ENCODE data around the gene ZMYND10.
A peak's percentile ranks its signal among the peaks of the same experiment; 100 is the strongest.

- TF ChIP-seq CTCF (IDR thresholded peaks at IDR 0.05 in 8 of 11, conservative IDR thresholded peaks at IDR 0.05 in 3 of 11): peak in 3 of 11 experiments; percentile 11 to 29 (median 16)
- no peak for TF ChIP-seq POLR2A (IDR thresholded peaks at IDR 0.05)
- no peak for TF ChIP-seq POLR2AphosphoS5 (IDR thresholded peaks at IDR 0.05)
Measured at GRCh38 chr3:50338965-50339364, 6.6 kb downstream of the ZMYND10 start.
